GM21423 (cell line): ENCODE results near the gene CEP128.

Experiments
- ATAC-seq: cut with Tn5 transposase; IDR thresholded peaks from one replicate; pipeline ENCODE4 v1.9.1; 2021; ENCODE audit warnings: mild to moderate bottlenecking, moderate library complexity; ENCODE audit not compliant: unreplicated experiment

Gene CEP128

GRCh38 chr14:80621701-80622100 lies 319.8 kb downstream of the CEP128 start:
- no peak for ATAC-seq

DNA sequence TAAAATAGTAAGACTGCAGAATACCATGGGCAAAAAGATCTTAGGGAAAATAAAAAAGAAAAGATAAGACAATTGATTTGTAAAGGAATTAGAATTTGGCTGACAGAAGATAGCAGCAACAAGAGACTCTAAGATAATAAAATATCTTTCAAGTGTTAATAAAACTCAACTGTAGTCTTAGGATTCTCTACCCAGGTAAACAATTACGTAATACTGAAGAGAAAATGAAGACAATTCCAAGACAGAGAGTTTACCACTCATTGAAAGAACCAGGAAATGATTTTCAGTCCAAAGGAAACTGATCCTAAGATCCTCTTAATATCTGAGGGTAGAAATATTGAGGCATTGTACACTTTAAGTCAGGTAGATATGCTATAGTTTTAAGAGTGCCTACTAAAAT lies 321.1 kb downstream of the CEP128 start:
- no peak for ATAC-seq

DNA sequence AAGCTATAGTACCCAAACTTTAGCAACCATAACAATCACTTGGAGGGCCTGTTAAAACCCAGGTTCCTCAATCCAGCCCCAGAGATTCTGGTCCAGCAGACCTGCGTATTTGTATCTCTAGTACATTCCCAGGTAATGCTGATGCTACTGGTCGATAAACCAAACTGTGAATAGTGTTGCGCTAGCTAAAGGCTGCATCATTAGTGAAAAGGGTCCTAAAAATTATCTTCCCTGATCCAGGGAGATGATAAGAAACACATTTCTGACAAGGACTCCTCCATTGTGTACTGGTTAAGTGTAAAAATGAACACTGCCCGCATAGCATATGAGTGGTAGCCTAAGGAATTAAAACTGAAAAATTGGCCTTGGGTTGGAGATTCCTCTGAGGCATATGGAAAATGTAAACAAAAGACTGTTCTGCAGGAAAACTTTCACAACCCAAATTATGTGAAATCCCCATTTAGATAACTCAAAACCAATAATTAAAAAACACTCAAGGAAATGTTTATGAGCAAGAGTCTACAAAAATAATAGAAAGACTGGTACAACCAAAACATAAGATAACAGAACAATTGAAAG lies 322.7 kb downstream of the CEP128 start:
- ATAC-seq = no peak

- peak; percentile 79 for ATAC-seq
These were observed 325.7 kb downstream of the CEP128 start for GRCh38 chr14:80615831-80616230.

DNA sequence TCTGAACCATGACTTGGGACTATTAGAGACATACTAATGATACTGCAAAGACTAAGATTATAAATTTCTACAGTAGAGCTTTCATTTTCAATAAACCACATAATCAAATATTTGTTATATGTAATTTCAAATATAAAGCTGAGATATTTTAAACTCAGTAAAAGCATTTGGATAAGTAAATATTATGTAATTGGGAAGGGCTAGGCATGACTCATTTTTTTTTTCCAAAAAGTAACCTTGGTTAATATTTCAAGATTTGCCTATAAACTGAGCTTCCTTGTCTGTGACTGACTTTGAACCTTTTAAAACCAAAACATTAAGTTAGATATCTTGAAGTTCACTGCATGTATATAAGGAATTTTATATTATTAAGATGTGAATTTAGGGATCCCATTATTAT lies 332.5 kb downstream of the CEP128 start:
- no peak for ATAC-seq

GRCh38 chr14:80608563-80608962 lies 333.0 kb downstream of the CEP128 start:
- ATAC-seq = no peak

GRCh38 chr14:80607430-80608190 lies 333.9 kb downstream of the CEP128 start:
- ATAC-seq = no peak

DNA sequence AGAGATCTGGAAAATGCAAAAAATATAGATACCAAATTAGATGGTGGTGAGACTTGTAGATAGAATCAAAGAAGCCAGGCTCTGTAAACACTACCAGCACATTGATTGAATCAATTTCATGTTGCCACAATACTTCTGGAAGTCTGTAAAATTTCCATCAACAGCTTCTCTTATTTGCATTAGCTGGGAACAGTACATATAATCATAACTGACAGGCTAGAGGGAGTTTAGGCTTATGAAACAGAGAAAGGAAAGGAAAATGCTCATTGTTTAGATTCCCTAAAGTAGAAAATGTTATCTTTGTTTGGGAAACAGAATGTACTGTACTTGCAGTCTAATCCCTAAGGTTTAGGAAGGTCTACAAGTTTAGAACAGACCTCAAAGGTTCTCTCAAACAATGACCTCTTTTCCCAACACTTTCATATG lies 335.2 kb downstream of the CEP128 start:
- no peak for ATAC-seq

DNA sequence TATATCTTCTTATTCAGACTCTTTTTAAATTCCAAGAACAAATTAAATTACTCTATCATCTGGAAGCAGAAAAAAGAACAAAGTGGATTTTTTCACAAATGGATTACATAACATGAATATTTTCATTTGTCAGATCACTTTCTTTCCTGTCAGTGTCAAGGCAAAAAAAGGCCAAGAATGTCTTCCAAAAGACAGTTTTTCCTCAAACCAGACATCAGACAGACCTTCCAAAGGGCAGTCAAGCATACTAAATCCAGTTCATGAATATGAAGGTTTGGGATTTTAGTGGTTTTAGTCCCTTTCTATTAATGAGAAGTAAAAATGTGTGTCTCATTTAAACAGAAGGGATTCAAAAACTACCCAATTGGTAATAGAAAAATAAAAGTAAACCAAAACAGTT lies 336.0 kb downstream of the CEP128 start:
- no peak for ATAC-seq

- no peak for ATAC-seq
These were observed 338.6 kb downstream of the CEP128 start for GRCh38 chr14:80602946-80603345.

GRCh38 chr14:80587096-80587724 lies 354.3 kb downstream of the CEP128 start:
- ATAC-seq = peak; percentile 96

DNA sequence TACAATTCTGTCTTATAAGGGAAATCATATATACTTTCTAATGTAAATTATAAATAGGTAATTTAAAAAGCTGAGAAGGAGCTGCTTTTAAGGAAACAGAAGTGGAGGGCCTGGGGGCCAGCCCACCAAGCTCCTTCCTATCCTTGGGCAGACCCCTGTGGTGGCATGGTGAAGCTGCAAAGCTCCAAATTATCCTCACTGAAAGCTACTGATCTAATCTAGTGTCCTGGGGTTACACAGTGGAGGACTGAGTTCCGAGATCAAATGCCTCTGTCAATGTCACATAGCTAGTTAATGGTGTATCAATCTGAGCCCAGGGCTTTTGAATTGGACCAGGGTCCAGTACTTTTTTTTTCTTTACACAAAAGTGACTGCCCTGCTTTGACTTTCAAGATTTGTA lies 355.4 kb downstream of the CEP128 start:
- ATAC-seq = no peak

GRCh38 chr14:80585506-80585835 lies 356.1 kb downstream of the CEP128 start:
- no peak for ATAC-seq

DNA sequence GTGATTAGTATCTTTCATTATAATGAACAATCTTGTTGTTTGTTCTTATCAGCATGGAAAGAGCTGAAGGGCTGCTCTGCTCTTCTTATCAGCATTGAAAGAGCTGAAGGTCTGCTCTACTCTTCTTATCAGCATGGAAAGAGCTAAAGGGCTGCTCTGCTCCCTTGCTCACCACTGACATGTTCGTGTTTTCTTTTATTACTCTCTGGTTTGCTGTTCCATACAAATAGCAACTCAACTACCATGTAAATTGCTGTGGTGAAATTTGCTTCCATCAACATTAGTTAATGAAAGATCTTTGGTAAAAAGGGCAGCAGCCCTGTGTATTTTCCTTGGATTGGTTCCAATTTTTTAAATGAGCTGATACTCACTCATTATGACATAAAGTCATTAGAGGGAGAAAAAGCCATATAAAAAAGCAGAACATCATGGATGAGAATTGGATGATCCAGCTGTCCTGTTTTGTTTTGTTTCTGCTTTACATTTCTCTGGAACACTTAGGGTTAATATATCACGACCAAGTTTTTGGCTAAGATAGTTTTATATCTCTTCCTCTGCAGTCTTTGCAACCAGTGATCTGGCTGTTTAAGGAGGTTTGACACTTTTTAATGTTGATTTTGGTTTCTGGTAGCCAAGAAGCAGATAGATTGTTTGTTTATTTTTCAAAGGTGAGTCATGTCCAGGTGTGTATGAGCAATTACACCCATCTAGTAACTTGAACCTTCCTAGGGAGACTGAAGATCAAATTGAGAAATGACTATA lies 356.6 kb downstream of the CEP128 start:
- no peak for ATAC-seq

- no peak for ATAC-seq
These were observed 363.9 kb downstream of the CEP128 start for GRCh38 chr14:80577599-80577998.

DNA sequence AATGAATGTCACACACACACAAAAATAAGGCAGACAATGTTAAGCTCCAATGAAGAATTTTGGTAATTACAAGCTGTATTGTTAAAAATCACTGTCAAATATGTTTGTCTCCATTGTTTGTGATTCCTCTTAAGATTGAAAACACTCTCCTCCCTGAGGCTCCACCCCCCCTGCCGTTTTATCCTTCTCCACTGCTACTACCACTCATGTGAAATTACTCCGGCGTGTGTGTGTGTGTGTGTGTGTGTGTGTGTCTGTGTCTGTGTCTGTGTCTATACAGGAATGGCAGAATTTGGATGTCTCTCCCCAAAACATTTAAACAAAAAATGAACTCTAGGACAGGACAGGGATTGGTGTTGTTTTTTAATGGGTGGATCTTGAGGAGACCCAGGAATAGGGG lies 365.1 kb downstream of the CEP128 start:
- no peak for ATAC-seq

GRCh38 chr14:80575763-80576162 lies 365.8 kb downstream of the CEP128 start:
- ATAC-seq = no peak

GRCh38 chr14:80572666-80573065 lies 368.9 kb downstream of the CEP128 start:
- no peak for ATAC-seq

DNA sequence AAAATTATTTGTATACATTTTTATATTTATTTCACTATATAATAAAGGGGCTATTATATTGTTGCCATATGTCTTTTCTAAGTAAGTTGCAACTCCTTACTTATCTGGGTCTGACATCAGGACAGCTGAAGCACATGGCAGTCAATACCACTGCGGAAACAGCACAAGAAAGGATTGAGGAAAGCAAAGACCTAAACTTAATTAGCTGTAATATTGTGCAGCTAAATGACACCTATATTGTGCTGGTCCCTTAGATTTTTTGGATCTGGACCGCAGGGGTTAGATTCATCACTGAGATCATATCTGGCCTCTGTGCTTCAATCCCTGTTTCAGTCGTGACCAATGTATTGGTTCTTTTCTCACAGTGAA lies 370.6 kb downstream of the CEP128 start:
- no peak for ATAC-seq

DNA sequence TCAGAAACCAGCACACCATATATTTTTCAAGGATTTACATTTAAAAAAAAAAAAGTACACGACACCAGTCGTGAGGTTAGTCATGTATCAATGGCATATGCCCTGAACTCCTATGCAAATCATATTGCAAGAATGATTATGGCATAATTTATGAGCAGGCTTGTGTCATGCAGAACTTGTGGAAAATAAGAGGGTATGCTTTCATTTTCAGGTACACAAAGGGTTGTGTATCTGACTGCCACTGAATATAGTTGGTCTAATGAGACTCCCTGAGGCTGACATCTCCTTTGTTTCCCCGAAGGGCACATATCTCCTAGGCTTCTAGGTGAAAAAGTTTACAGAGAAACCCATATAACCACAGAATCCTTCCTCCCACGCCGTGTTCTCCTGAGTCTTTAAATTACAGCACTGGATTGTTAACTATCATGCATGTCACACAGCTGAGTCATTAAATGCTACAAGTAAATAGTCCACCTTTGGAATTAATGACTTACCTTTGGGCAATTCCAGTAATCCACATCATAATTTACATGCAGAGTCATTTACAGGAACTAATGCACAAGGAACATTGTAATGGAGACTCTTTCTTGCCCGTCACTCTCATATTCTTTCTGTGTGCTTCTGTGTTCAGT lies 373.5 kb downstream of the CEP128 start:
- ATAC-seq = no peak

- ATAC-seq = no peak
These were observed 376.5 kb downstream of the CEP128 start for GRCh38 chr14:80565001-80565400.
